Mesendoderm (in vitro differentiated cells): Measurements from ENCODE around the gene PTPRF.
"Not testable (repeated sequence)": the region's sequence is repeated elsewhere in the genome, so short reads cannot be mapped to it uniquely, and the experiment has no call there.

Source experiments
- DNase-seq: peaks from one replicate; pipeline ENCODE4 v3.0.0; 2013
- H2AK5ac ChIP-seq: 2 replicates; pipeline ENCODE4 v1.6.1; 2013; ENCODE audit warnings: low read length, inconsistent platforms
- H2BK120ac ChIP-seq: 2 replicates; pipeline ENCODE4 v1.6.1; 2013; ENCODE audit warnings: low read depth, mild to moderate bottlenecking, low read length, moderate library complexity, mixed read lengths
- H2BK15ac ChIP-seq: replicated peaks from 2 replicates; pipeline ENCODE4 v1.6.1; 2013; ENCODE audit warnings: low read depth, mild to moderate bottlenecking, moderate library complexity
- H2BK5ac ChIP-seq: 2 replicates; pipeline ENCODE4 v1.6.1; 2013; ENCODE audit warnings: low read length, inconsistent platforms
- H3K18ac ChIP-seq: 2 replicates; pipeline ENCODE4 v1.6.1; 2013; ENCODE audit warnings: mild to moderate bottlenecking, low read length, mixed read lengths
- H3K23ac ChIP-seq: one replicate; pipeline ENCODE4 v1.6.1; 2013; ENCODE audit warnings: low read length
- H3K27ac ChIP-seq: 2 replicates; pipeline ENCODE4 v1.5.1; 2013; ENCODE audit warnings: low read depth, mild to moderate bottlenecking, inconsistent platforms, low read length, moderate library complexity
- H3K27me3 ChIP-seq: 2 replicates; pipeline ENCODE4 v1.6.1; 2013; ENCODE audit warnings: low read length, control low read depth, mild to moderate bottlenecking, inconsistent platforms; ENCODE audit not compliant: insufficient read depth, poor library complexity
- H3K36me3 ChIP-seq: 2 replicates; pipeline ENCODE4 v1.6.1; 2013; ENCODE audit warnings: low read length, inconsistent platforms; ENCODE audit not compliant: control insufficient read depth, insufficient read depth
- H3K4ac ChIP-seq: one replicate; pipeline ENCODE4 v1.6.1; 2013; ENCODE audit warnings: low read depth, mild to moderate bottlenecking, low read length, moderate library complexity
- H3K4me1 ChIP-seq: 2 replicates; pipeline ENCODE4 v1.6.1; 2013; ENCODE audit warnings: low read depth, low read length, inconsistent platforms; ENCODE audit not compliant: control insufficient read depth
- H3K4me2 ChIP-seq: 2 replicates; pipeline ENCODE4 v1.6.1; 2013; ENCODE audit warnings: low read length
- H3K4me3 ChIP-seq: 2 replicates; pipeline ENCODE4 v1.5.1; 2013; ENCODE audit warnings: mild to moderate bottlenecking, low read length
- H3K56ac ChIP-seq: one replicate; pipeline ENCODE4 v1.6.1; 2013; ENCODE audit warnings: low read length
- H3K79me1 ChIP-seq: 2 replicates; pipeline ENCODE4 v1.6.1; 2013; ENCODE audit warnings: low read length, inconsistent platforms
- H3K79me2 ChIP-seq: 2 replicates; pipeline ENCODE4 v1.6.1; 2013; ENCODE audit warnings: mild to moderate bottlenecking, low read length; ENCODE audit not compliant: control insufficient read depth, insufficient read depth
- H3K9ac ChIP-seq: 2 replicates; pipeline ENCODE4 v1.6.1; 2013; ENCODE audit warnings: low read length, inconsistent platforms
- H4K5ac ChIP-seq: one replicate; pipeline ENCODE4 v1.6.1; 2013; ENCODE audit warnings: low read length
- H4K8ac ChIP-seq: one replicate; pipeline ENCODE4 v1.6.1; 2013; ENCODE audit warnings: low read depth, mild to moderate bottlenecking, control low read depth, low read length, moderate library complexity
- WGBS: extraction: QIAGEN DNeasy Blood & Tissue Kit; methylation state at CpG from one replicate; pipeline ENCODE4 v1.1.7; 2013; ENCODE audit warnings: low lambda C conversion rate, missing lambda C conversion rate; ENCODE audit not compliant: insufficient coverage; ENCODE audit errors: extremely low coverage; 5-methylcytosine and 5-hydroxymethylcytosine counted together

PTPRF gene

DNA sequence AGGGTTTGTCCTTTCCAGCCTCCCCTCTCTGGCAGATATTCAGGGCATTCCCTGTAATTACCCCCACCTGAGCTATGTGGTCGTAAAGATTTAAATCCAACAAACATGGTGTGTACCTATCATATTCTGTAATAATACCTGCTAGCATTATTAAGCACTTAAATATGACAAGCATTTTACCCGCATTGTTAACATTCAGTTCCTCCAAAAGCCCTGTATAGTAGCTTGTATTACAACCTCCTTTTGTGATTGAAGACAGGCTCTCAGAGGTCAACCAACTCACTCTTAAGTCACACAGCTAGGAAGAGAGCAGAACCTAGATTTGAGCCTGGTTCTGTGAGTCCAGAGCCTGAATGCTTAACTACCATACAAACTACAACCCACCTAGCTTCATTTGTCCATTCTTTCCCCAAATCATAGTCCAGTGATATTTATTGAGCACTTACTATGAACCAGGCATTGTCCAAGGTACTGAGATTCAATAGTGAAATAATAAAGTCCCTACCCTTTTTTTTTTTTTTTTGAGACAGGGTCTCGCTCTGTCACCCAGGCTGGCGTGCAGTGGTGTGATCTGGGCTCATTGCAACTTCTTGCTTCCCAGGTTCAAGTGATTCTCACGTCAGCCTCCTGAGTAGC lies 105.4 kb downstream of the PTPRF start:
- H3K4ac ChIP-seq: no peak overlapping the region
- no peak overlapping the region for H3K18ac ChIP-seq
- no peak for DNase-seq
- no peak overlapping the region for H4K8ac ChIP-seq
- WGBS: no CpG with 5 or more reads among the region's 5 CpGs
- no peak overlapping the region for H2BK15ac ChIP-seq
- no peaks in the 10 kb centered on the region for H3K27me3 ChIP-seq
- no peaks in the 10 kb centered on the region for H3K36me3 ChIP-seq
- H3K4me2 ChIP-seq: no peak overlapping the region
- no peak overlapping the region for H3K56ac ChIP-seq
- no peaks in the 10 kb centered on the region for H3K4me1 ChIP-seq
- no peak overlapping the region for H2AK5ac ChIP-seq
- H2BK5ac ChIP-seq: no peak overlapping the region
- H3K79me1 ChIP-seq: no peaks in the 10 kb centered on the region
- H3K79me2 ChIP-seq: no peaks in the 10 kb centered on the region
- no peak overlapping the region for H2BK120ac ChIP-seq
- no peak overlapping the region for H4K5ac ChIP-seq
- no peak overlapping the region for H3K27ac ChIP-seq
- H3K23ac ChIP-seq: no peak overlapping the region
- H3K4me3 ChIP-seq: no peak overlapping the region
- H3K9ac ChIP-seq: no peak overlapping the region

DNA sequence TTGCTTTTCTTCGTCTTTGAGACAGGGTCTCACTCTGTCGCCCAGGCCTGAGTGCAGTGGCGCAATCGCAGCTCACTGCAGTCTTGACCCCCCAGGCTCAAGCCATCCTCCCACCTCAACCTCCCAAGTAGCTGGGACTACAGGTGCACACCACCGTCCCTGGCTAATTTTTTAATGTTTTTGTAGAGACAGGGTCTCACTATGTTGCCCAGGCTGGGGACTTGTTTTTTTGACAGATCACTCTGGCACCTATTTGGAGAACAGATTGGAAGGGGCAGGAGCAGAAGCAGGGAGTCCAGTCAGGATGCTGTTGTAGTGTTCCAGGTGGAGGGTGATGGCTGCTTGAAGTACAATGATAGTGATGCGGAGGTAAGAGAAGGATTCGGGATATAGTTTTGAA lies 106.6 kb downstream of the PTPRF start:
- no peaks in the 10 kb centered on the region for H3K36me3 ChIP-seq
- H3K4ac ChIP-seq: no peak overlapping the region
- no peak overlapping the region for H2BK15ac ChIP-seq
- H3K27me3 ChIP-seq: no peaks in the 10 kb centered on the region
- no peak overlapping the region for H3K27ac ChIP-seq
- H3K9ac ChIP-seq: no peak overlapping the region
- no peak for DNase-seq
- no peak overlapping the region for H2BK5ac ChIP-seq
- H2AK5ac ChIP-seq: no peak overlapping the region
- H3K4me3 ChIP-seq: no peak overlapping the region
- H3K18ac ChIP-seq: no peak overlapping the region
- H3K56ac ChIP-seq: no peak overlapping the region
- no peaks in the 10 kb centered on the region for H3K4me1 ChIP-seq
- no peaks in the 10 kb centered on the region for H3K79me1 ChIP-seq
- no peak overlapping the region for H3K23ac ChIP-seq
- no peak overlapping the region for H4K8ac ChIP-seq
- H2BK120ac ChIP-seq: no peak overlapping the region
- no peak overlapping the region for H3K4me2 ChIP-seq
- no peaks in the 10 kb centered on the region for H3K79me2 ChIP-seq
- 100% methylated on average over 2 of the region's 7 CpGs for WGBS
- no peak overlapping the region for H4K5ac ChIP-seq

GRCh38 chr1:43638381-43638780 lies 107.7 kb downstream of the PTPRF start:
- H2BK15ac ChIP-seq, DNase-seq, H3K79me2 ChIP-seq, H3K18ac ChIP-seq, H3K36me3 ChIP-seq, H3K9ac ChIP-seq, H3K4ac ChIP-seq, H3K4me1 ChIP-seq, H3K23ac ChIP-seq, H3K4me3 ChIP-seq, H2BK5ac ChIP-seq, H3K4me2 ChIP-seq, H3K79me1 ChIP-seq, H3K27me3 ChIP-seq, H2BK120ac ChIP-seq, H3K27ac ChIP-seq, H4K8ac ChIP-seq, H3K56ac ChIP-seq, H4K5ac ChIP-seq, H2AK5ac ChIP-seq: not testable (repeated sequence)
- WGBS: no CpG with 5 or more reads among the region's 4 CpGs

DNA sequence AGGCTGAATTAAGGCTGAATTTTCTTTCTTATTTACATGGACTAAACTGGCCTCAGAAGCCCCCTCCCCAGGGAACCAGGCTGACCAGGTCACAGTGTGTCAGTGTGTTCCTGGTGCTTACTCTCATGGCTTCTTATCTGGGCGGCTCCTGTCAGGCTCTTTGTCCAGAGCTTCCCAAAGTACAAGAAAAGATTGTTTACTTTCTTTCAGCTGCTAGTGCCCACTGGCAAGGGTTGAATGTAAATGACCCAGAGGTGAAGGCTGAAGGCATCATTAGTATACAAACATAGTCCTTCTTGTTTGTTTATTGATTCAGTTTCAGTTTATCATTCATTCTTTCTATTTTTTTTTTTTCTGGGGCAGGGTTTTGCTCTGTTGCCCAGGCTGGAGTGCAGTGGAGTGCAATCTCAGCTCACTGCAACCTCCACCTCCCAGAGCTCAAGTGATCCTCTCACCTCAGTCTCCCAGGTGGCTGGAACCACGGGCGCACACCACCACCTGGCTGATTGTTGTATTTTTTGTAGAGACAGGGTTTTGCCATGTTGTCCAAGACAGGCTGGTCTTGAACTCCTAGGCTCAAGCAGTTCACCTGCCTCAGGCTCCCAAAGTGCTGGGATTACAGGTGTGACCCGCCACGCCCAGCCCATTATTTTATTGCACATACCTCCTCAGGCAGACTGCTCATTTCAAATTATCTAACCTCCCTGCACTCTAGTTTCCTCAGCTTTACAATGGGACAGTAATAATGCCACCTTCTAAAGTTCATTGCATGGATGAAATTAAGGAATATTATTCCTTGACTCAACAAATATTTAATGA lies 109.5 kb downstream of the PTPRF start:
- Histone ChIP-seq H3K79me2 (no peaks in the 10 kb centered on the region), H3K23ac (no peak overlapping the region), H3K56ac (no peak overlapping the region), H2BK120ac (no peak overlapping the region), H4K8ac (no peak overlapping the region), H3K4me2 (no peak overlapping the region), H3K36me3 (no peaks in the 10 kb centered on the region), H3K27ac (no peak overlapping the region), H3K27me3 (no peaks in the 10 kb centered on the region), H3K9ac (no peak overlapping the region), H3K79me1 (no peaks in the 10 kb centered on the region), H2BK15ac (no peak overlapping the region), H4K5ac (no peak overlapping the region), H3K4me1 (no peaks in the 10 kb centered on the region), H3K18ac (no peak overlapping the region), H3K4ac (no peak overlapping the region), H2AK5ac (no peak overlapping the region), H3K4me3 (no peak overlapping the region), H2BK5ac (no peak overlapping the region)
- no peak for DNase-seq
- WGBS: no CpG with 5 or more reads among the region's 5 CpGs

DNA sequence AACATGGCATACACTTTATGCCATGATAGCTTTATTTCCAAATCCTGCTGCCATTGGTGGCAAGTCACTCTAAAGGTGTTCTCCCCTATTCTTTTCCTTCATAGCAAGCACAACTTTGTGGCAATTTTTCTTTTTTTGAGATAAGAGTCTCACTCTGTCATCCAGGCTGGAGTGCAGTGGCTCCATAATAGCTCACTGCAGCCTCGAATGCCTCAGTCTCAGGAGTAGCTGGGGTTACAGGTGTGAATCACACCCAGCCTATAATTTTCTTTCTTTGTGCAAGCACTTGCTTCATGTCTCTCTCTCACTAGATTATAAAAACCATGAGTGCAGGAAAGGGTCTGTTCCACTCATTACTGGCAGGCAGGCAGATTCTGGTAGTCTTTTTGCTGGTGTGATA lies 113.9 kb downstream of the PTPRF start:
- Histone ChIP-seq H3K79me1 (no peaks in the 10 kb centered on the region), H3K56ac (no peak overlapping the region), H2BK5ac (no peak overlapping the region), H3K4me2 (no peak overlapping the region), H3K4ac (no peak overlapping the region), H3K23ac (no peak overlapping the region), H2AK5ac (no peak overlapping the region), H4K8ac (no peak overlapping the region), H4K5ac (no peak overlapping the region), H3K27me3 (no peaks in the 10 kb centered on the region), H3K27ac (no peak overlapping the region), H2BK120ac (no peak overlapping the region), H3K4me1 (no peaks in the 10 kb centered on the region), H3K79me2 (no peaks in the 10 kb centered on the region), H3K4me3 (no peak overlapping the region), H3K36me3 (no peaks in the 10 kb centered on the region), H3K9ac (no peak overlapping the region), H2BK15ac (no peak overlapping the region), H3K18ac (no peak overlapping the region)
- no peak for DNase-seq
- WGBS: no CpG with 5 or more reads among the region's 1 CpG
